HL-60 (cell line): Measurements from ENCODE around the gene FAM83B.

Experiments used
- DNase-seq, 2 experiments: peaks; one replicate each; pipeline ENCODE4 v3.0.0-alpha.2; 2010 to 2020; ENCODE audit warnings: low read depth in 1 of 2, low spot score in 1 of 2
- H3K27ac ChIP-seq: fragments of 250-450 bp; sonication (Bioruptor Pico); replicated peaks from 2 replicates; pipeline ENCODE4 v1.5.1; 2020; ENCODE audit warnings: mild to moderate bottlenecking, moderate library complexity
- H3K27me3 ChIP-seq: fragments of 250-450 bp; sonication (Bioruptor Pico); 2 replicates; pipeline ENCODE4 v1.5.1; 2021; ENCODE audit warnings: mild to moderate bottlenecking, moderate library complexity; ENCODE audit not compliant: insufficient read depth, poor library complexity, severe bottlenecking
- H3K4me3 ChIP-seq: replicated peaks from 2 replicates; pipeline ENCODE4 v1.5.1; 2011; ENCODE audit warnings: mild to moderate bottlenecking, control low read depth, low read length; ENCODE audit not compliant: insufficient read depth
- GABPA ChIP-seq: IDR thresholded peaks from 2 replicates; pipeline ENCODE4 v1.6.1; 2012; ENCODE audit warnings: low read depth
- POLR2AphosphoS5 ChIP-seq: IDR thresholded peaks from 2 replicates; pipeline ENCODE4 v1.6.1; 2012; ENCODE audit warnings: low read depth
- SPI1 ChIP-seq: IDR thresholded peaks from 2 replicates; pipeline ENCODE4 v1.6.1; 2012; ENCODE audit warnings: low read depth, mild to moderate bottlenecking, borderline replicate concordance
- TF ChIP-seq, protein P1 (sequence below): IDR thresholded peaks from 2 replicates; pipeline ENCODE4 v1.6.1; 2012; ENCODE audit warnings: low read depth; ENCODE audit not compliant: insufficient replicate concordance
- TF ChIP-seq, protein P2 (sequence below): IDR thresholded peaks from one replicate; pipeline ENCODE4 v1.5.1; 2011; ENCODE audit warnings: low read length, control low read depth, inconsistent platforms; ENCODE audit not compliant: insufficient read depth

FAM83B gene

DNA sequence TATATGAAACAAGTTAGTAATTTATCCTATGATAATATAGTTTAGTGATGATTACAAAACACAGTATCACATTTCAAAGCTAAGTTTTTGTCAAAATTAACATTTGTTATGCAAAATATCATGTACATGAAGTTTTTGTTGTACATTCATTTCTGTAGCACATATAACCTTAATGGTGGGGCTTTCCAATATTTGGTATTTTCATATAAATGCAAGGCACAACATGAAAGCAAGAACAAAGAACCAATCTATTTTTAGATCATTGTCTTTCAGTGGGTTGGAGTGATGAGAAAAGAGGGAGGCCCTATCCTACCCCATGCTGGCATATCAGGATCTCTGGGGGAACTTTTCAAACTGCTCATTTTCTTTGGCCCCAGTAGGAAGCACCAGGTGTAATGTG is 53.4 kb downstream of the FAM83B start:
- TF ChIP-seq, protein P1, sequence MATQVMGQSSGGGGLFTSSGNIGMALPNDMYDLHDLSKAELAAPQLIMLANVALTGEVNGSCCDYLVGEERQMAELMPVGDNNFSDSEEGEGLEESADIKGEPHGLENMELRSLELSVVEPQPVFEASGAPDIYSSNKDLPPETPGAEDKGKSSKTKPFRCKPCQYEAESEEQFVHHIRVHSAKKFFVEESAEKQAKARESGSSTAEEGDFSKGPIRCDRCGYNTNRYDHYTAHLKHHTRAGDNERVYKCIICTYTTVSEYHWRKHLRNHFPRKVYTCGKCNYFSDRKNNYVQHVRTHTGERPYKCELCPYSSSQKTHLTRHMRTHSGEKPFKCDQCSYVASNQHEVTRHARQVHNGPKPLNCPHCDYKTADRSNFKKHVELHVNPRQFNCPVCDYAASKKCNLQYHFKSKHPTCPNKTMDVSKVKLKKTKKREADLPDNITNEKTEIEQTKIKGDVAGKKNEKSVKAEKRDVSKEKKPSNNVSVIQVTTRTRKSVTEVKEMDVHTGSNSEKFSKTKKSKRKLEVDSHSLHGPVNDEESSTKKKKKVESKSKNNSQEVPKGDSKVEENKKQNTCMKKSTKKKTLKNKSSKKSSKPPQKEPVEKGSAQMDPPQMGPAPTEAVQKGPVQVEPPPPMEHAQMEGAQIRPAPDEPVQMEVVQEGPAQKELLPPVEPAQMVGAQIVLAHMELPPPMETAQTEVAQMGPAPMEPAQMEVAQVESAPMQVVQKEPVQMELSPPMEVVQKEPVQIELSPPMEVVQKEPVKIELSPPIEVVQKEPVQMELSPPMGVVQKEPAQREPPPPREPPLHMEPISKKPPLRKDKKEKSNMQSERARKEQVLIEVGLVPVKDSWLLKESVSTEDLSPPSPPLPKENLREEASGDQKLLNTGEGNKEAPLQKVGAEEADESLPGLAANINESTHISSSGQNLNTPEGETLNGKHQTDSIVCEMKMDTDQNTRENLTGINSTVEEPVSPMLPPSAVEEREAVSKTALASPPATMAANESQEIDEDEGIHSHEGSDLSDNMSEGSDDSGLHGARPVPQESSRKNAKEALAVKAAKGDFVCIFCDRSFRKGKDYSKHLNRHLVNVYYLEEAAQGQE, result no peak
- TF ChIP-seq POLR2AphosphoS5 (no peak), SPI1 (no peak), GABPA (no peak)
- TF ChIP-seq, protein P2, sequence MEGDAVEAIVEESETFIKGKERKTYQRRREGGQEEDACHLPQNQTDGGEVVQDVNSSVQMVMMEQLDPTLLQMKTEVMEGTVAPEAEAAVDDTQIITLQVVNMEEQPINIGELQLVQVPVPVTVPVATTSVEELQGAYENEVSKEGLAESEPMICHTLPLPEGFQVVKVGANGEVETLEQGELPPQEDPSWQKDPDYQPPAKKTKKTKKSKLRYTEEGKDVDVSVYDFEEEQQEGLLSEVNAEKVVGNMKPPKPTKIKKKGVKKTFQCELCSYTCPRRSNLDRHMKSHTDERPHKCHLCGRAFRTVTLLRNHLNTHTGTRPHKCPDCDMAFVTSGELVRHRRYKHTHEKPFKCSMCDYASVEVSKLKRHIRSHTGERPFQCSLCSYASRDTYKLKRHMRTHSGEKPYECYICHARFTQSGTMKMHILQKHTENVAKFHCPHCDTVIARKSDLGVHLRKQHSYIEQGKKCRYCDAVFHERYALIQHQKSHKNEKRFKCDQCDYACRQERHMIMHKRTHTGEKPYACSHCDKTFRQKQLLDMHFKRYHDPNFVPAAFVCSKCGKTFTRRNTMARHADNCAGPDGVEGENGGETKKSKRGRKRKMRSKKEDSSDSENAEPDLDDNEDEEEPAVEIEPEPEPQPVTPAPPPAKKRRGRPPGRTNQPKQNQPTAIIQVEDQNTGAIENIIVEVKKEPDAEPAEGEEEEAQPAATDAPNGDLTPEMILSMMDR, result no peak
- DNase-seq, result no peak

DNA sequence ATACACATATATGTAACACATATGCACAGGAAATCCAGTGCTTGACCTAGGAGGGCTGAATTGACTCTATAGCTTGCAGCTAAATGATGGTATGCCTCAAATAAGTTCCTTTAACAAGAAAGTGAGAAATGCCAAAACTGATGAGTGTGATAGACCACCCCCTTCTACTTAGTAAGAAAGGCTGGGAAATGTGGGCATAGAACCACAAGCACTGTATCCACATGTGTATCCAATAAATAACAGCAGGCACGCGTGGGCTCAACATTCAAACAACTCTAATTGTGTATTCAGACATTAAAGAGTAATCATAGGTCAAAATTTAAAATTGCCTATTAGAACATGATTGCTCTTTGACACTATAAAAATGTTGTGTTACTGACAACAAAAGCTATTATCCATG is 54.1 kb downstream of the FAM83B start:
- TF ChIP-seq, protein P2, result no peak
- TF ChIP-seq POLR2AphosphoS5, result no peak
- no peak for TF ChIP-seq GABPA
- TF ChIP-seq, protein P1, result no peak
- TF ChIP-seq SPI1, result no peak
- DNase-seq, result no peak
- no peak overlapping the region for H3K4me3 ChIP-seq
- H3K27me3 ChIP-seq, result no peaks in the 10 kb centered on the region
- no peak overlapping the region for H3K27ac ChIP-seq

More for the DNA sequence above, 53.4 kb downstream of the FAM83B start:
- no peak overlapping the region for H3K4me3 ChIP-seq
- H3K27ac ChIP-seq, result no peak overlapping the region
- no peaks in the 10 kb centered on the region for H3K27me3 ChIP-seq

DNA sequence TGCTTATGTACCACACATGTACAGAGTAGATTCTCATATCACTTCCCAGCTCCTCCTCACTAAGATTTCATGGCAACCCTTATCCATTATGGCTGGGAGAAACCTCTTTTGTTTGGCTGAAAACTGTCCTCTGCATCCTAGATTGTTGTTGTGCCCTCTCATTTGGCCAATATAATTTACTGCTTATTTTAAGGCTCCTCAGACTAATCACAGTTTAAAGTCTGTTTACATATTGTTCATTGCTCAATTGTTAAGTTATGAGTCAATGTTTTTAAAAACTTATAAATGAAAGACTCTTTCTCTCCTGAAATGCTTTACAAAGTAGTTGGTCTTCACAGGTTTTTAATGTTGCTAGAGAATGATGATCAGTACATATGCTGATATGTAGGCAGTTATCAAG is 57.3 kb downstream of the FAM83B start:
- no peaks in the 10 kb centered on the region for H3K27me3 ChIP-seq
- no peak for DNase-seq
- H3K4me3 ChIP-seq, result no peak overlapping the region
- TF ChIP-seq SPI1 (no peak), GABPA (no peak), POLR2AphosphoS5 (no peak)
- TF ChIP-seq, protein P2, result no peak
- TF ChIP-seq, protein P1, result no peak
- no peak overlapping the region for H3K27ac ChIP-seq
